ENCODE results near the gene ARFGAP1.
A peak's percentile ranks its signal among the peaks of the same experiment; 100 is the strongest.
"Not testable (repeated sequence)": the region's sequence is repeated elsewhere in the genome, so short reads cannot be mapped to it uniquely, and the experiment has no call there.

Gene ARFGAP1

DNA sequence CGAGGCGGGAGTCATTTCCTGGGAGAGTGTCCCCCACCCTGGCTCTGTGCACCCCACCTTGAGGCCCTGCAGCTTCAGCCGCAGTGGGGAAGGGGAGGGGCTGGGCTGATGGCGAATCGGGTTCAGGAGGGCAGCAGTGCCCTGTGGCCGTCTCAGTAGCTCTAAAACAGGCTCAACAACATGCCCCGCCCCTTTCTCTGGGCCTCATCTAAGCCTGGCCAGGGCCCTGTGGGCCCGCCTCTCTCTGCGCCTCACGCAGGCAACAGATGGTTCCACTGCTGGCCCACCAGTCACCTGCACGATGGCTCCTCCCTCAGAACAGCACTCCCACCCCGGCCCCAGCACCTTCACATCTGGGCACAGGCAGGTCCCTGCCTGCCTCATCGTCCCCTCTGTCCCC is 58.3 kb downstream of the ARFGAP1 start:
- DNase-seq (ENCODE audit: low read depth, low spot score): peak; percentile 12

DNA sequence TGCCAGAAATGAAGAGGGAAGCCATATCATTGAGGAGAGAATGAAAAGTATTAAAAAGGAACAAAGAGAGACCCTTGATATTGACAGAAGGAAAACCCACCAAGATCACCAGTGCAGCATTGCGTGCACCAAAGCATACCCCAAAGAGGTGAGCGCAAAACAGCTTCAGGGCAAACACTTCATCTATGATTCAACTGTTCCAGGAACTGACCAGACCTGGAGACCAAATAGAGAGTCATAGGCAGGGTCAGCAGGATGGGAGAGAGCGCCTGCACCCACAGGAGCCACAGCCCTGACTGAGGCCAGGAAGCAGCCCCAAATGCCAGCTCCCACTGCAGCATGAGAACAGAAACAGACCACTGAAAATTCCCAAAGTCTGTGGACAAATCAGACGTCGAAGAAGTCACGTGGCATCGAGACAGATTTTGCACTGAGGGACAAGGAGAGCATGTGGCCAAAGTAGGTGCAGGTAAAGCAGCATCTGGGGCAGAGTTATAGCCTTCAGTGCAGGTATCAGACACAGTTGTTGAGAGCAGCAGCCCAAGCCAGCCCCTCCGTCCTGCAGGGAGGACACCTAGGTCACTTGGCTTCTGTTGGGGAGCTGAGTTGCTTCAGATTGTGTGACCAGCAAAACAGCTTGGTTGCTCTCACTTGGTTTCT is 59.3 kb downstream of the ARFGAP1 start:
- no peak for DNase-seq (ENCODE audit: low read depth, low spot score)

DNA sequence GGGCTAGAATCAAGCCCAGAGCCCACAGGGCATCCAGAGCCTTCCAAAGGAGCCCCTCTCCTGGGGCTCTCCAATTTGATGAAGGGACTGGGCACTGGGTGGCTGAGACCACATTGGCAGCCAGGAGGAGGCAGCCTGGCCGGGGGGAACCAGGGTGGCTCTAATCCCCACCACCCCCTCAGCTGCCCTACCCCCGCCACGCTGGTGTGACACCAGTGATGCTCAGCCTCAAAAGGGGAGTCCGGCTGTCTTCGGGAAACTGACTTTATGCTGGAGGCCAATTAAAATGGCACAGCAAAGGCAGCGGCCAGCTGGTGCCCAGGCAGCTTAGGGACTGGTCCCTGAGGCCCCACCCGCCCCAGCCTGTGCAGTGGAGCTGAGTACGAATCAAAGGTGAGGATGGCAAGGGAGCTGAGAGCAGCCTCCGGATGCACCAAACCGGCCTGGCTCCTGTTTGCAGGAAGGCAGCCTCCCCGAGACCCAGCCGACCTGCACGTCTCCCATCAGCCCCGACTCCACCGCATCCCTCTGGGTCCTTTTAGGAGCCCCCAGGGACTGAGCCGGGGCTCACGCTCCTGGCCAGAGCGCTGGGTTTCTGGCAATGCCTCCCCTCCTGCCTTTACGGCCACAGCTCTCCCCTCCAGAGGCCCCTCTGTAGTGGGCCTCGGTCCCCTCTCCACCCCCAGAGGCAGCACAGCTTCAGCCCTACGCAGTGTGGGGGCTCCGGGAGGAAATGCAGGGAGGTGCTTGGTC is 60.1 kb downstream of the ARFGAP1 start:
- DNase-seq (ENCODE audit: low read depth, low spot score): no peak

DNA sequence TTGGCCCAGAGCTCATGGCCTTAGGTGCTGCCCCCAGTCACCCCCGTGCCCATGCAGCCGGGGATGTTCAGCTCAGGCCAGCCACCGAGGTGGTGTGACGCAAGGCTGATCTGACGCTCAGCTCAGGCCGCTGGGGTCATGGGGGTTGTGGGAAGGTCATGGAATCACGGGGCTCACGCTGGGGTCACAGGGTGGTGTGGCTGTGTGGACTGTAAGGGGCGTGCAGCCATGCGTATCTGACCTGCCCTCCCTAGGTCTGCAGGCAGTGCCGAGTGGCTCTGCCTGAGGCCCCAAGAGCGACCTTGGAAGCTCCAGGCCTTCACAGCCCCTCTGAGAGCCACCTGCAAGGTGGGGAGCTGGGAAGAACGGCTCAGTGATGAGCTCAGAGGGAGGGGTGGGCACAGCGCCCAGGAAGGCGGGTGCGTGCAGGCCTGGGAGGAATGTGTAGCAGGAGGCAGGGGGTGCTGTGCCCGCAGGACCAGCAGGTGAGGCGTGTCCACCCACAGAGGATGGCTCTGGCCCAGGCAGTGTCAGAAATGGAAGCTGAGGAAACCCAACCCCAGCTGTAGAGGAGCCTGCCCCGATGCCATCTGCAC is 60.7 kb downstream of the ARFGAP1 start:
- no peak for DNase-seq (ENCODE audit: low read depth, low spot score)

DNA sequence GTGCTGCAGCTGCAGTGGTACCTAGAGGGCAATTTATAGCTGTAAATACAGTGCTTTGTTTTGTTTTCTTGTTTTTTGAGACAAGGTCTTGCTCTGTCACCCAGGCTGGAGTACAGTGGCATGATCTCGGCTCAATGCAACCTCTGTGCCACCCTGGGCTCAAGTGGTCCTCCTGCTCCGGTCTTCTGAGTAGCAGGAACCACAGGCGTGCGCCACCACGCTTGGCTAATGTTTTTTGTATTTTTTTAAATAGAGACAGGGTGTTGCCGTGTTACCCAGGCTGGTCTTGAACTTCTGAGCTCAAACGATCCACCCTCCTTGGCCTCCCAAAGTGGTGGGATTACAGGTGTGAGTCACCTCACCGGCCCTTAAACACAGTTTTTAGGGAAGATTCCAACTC is 61.7 kb downstream of the ARFGAP1 start:
- no peak for DNase-seq (ENCODE audit: low read depth, low spot score)

DNA sequence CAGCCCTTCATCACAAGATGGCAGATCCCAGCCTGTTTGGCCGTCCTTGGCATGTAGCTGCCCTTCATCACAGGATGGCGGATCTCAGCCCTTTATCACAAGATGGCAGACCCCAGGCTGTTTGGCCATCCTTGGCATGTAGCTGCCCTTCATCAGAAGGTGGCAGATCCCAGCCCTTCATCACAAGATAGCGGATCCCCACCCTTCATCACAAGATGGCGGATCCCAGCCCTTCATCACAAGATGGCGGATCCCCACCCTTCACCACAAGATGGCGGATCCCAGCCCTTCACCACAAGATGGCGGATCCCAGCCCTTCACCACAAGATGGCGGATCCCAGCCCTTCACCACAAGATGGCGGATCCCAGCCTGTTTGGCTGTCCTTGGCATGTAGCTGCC is 62.4 kb downstream of the ARFGAP1 start:
- DNase-seq (ENCODE audit: low read depth, low spot score): not testable (repeated sequence)

DNA sequence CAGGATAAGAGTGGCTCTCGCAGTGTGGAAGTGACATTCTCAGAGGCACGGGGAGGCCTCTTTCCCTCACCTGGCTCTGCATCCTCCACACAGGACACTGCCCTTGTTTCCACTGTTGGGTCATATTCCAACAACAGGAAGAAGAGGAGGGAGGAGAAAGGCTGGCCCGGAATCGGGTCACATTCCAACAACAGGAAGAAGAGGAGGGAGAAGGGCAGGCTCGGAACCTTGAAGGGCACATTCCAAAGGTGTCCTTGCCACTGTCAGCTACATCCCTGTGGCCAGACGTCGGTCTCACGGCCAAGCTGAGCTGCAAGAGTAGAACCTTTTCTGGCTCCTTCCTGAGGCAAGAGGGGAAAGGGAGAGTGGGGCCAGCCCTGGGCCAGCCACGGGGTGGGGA is 63.1 kb downstream of the ARFGAP1 start:
- no peak for DNase-seq (ENCODE audit: low read depth, low spot score)

DNA sequence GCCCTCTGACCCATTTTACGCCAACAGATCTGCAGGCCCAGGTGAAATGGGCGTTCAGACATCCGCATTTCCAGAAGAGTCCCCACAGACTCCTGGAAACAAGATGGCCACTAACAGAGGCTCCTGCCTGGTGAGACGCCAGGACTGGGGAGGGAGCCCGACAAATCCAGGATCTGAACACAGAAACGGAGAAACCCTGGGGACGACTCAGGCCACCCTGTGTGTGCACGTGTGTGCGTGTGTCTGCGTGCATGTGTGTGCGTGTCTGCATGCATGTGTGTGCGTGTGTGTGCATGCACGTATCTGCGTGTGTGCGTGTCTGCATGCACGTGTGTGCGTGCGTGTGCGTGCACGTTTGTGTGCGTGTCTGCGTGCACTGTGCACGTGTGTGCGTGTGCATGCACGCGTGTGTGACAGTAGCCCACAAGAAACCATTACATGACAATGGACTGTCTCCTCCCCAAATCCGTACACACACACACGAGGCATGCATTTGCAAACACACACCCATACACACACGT is 63.7 kb downstream of the ARFGAP1 start:
- DNase-seq (ENCODE audit: low read depth, low spot score): no peak

DNA sequence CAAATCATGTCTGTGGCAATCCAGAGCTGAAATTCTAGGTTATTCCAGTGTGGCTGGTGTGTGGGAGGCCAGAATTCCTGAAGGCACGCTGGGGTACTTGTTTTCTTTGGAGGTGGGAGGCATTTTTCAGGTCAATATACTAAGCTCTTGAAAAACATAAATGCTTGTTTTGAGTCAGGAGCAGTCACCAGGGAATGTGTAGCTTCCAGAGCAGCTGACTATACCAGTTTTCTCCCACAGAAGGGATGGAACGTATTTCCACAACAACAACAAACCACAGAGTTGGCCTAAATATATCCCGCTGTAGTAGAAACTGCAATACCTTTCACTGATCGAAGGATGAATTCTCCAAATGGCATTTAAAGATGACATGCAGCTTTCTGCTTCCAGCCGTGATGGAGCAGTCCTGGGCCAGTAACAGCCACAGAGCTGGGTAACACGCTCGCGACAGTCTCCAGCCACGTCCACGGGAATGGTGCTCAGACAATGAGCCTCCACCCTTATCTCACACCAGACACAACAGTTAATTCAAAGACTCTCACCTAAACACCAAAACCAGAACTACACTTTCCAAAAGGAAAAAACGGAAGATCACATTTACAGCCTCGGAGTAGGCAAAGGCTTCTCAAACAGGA is 65.3 kb downstream of the ARFGAP1 start:
- no peak for DNase-seq (ENCODE audit: low read depth, low spot score)
